Body of pancreas (tissue), 4 donors: ENCODE results near the gene NIPA2. TPM values are rescaled to one million over a fixed set of nuclear protein-coding genes. Genes with fewer than 3 reads are reported as not detected.

Source experiments
- ATAC-seq: fragments of 150-250 bp; one replicate; pipeline ENCODE4 v1.9.1; 2016
- DNase-seq, 4 donors: peaks; one replicate each; pipeline ENCODE4 v3.0.0-alpha.2; 2019
- H3K27ac ChIP-seq, 4 donors: fragments of 200-600 bp; sonication (generic); 1 replicate in 3 of 4; 2 replicates in 1 of 4; pipeline versions ENCODE4 v1.5.1 to v1.6.1; 2016 to 2019; ENCODE audit warnings: mild to moderate bottlenecking in 1 of 4, mixed read lengths in 1 of 4, moderate library complexity in 1 of 4
- H3K27me3 ChIP-seq, 2 donors: fragments of 200-600 bp; sonication (generic); one replicate each; pipeline ENCODE4 v1.6.0; 2016; ENCODE audit warnings: mild to moderate bottlenecking in 1 of 2
- H3K36me3 ChIP-seq, 2 donors: fragments of 200-600 bp; sonication (generic); replicated peaks in 1 of 2; 2 replicates each; pipeline ENCODE4 v1.5.1; 2016; ENCODE audit warnings: low read depth in 2 of 2; ENCODE audit not compliant: insufficient read depth in 1 of 2
- H3K4me1 ChIP-seq: fragments of 200-600 bp; sonication (generic); one replicate; pipeline ENCODE4 v1.6.0; 2016
- H3K4me3 ChIP-seq, 2 donors: fragments of 200-600 bp; sonication (generic); 1 replicate in 1 of 2; 2 replicates in 1 of 2; pipeline ENCODE4 v1.5.1; 2016 to 2019
- H3K9me3 ChIP-seq, 3 donors: fragments of 200-600 bp; sonication (generic); 1 replicate in 2 of 3; 2 replicates in 1 of 3; pipeline ENCODE4 v1.5.1; 2016
- POLR2A ChIP-seq, 3 donors: fragments of 450-650 bp; IDR thresholded peaks; one replicate each; pipeline ENCODE4 v1.6.1; 2016; ENCODE audit warnings: antibody characterized with exemption in 3 of 3, mild to moderate bottlenecking in 2 of 3
- WGBS, 2 donors: methylation state at CpG; one replicate each; pipeline ENCODE4 v1.1.5; 2017; 5-methylcytosine and 5-hydroxymethylcytosine counted together
- intact Hi-C: fragments of 100-400 bp; cut with DNase I; formaldehyde crosslinking; loops from one replicate; pipeline ENCODE4 v1.15.1; 2023
- total RNA-seq, 2 donors: library from RNA; depleted of rRNA; stranded (reverse); fragments of >200 nt; gene quantifications; one replicate each; pipeline ENCODE4 v1.1.0, GENCODE V29; 2016
- TF ChIP-seq, protein P1 (sequence below), 7 experiments: fragments of 450-650 bp in 4 of 7; fragments of 200-600 bp in 3 of 7; sonication (generic) in 3 of 7; IDR thresholded peaks; one replicate each; pipeline ENCODE4 v1.5.1; 2016 to 2019; ENCODE audit warnings: antibody characterized with exemption in 7 of 7

Gene NIPA2
- total RNA-seq, 2 donors from 2014 or later: 21.8 to 37.2 TPM

DNA sequence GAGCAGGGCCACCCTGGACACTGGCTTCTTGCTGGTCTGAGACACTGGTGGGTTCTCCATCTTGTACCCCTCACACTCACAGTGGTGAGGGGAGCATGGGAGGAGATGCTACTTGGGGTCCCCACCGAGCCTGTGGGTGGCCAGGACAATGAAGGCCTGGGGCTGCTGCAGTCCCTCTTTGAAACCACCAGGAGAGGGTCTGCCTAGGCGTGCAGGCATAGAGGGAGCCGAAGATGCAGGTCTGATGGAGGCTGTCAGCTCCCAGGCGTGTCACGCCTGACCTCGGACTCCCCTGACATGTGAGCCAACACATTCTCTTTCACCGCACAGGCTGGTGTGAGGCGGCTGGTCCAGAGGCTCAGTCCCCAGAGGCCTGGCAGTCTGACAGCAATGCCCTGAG, 39.1 kb downstream of the NIPA2 start:
- Histone ChIP-seq H3K27ac (no peak overlapping the region), H3K9me3 (no peaks in the 10 kb centered on the region), H3K4me3 (no peak overlapping the region), H3K27me3 (no peaks in the 10 kb centered on the region), H3K36me3 (peaks cover 4 to 42% of the 10 kb centered on the region in 2 donors), H3K4me1 (peaks cover 10% of the 10 kb centered on the region)
- intact Hi-C loops: no loop called here
- DNase-seq (no peak), ATAC-seq (no peak)
- 97 to 100% methylated on average over 7 to 8 of the region's 8 CpGs for WGBS, 2 donors
- TF ChIP-seq, protein P1, sequence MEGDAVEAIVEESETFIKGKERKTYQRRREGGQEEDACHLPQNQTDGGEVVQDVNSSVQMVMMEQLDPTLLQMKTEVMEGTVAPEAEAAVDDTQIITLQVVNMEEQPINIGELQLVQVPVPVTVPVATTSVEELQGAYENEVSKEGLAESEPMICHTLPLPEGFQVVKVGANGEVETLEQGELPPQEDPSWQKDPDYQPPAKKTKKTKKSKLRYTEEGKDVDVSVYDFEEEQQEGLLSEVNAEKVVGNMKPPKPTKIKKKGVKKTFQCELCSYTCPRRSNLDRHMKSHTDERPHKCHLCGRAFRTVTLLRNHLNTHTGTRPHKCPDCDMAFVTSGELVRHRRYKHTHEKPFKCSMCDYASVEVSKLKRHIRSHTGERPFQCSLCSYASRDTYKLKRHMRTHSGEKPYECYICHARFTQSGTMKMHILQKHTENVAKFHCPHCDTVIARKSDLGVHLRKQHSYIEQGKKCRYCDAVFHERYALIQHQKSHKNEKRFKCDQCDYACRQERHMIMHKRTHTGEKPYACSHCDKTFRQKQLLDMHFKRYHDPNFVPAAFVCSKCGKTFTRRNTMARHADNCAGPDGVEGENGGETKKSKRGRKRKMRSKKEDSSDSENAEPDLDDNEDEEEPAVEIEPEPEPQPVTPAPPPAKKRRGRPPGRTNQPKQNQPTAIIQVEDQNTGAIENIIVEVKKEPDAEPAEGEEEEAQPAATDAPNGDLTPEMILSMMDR (IDR thresholded peaks at IDR 0.05): no peak

DNA sequence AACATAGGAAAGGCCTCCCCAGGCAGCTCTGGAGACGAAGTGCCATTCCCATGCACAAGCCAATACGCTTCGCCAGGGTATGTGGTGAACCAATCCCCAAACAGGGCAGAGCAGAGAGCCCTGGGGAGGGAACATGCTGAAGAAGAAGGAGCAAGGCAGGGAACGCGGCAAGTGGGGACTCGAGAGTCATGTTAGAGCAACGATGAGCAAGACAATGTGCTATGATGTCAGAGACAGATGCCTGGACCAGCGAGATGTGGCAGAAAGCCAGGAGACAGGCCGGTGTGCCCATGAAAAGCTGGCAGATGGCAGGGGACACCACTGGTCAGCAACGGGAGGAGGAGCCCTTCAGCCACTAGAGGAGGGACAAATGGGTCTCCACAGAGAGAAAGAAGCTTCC, 39.6 kb downstream of the NIPA2 start:
- DNase-seq: no peak
- peaks cover 4 to 41% of the 10 kb centered on the region in 2 donors for H3K36me3 ChIP-seq

DNA sequence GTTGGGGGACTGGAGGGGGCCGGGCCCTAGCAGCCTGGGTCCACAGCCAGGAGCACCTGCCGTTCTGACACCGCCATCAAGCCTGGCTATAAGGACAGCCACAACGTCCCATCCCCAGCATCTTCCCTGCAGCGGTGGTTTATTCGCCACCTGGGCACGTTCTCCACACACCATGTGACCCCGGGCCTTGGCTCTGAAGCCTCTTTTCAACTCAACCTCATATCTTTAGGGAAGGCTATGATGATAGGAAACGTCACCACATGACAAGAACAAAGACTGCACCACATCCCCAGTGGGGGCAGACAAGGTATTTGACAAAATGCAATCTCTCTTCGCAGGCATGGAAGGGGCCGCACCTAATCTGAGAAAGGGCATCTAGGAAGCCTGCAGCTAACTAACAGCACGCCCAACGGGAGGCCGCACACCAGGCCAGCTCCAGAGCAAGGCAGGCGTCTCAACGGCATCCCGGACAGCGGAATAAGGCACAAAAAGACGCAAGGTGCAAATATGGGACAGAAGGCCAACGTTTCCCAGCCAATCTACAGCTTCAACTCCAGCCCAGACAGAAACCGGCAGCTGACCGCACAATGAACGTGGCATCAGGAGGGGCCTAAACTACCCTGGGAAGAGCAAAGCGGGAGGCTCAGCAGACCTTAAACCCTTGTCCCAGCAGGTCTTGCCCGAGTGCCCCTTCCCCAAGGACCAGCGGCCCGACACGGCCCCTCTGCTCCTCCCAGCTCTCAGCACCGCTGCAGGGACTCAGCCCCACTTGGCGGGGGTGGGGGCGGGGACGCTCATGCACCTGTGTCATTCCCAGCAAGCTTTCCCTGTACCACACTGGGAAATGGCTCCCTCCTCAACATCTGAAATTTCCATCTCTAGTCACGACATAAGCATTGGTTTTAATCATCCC, 41.9 kb downstream of the NIPA2 start:
- WGBS, 2 donors: 70 to 83% methylated on average over 24 to 33 of the region's 33 CpGs
- Histone ChIP-seq H3K27me3 (no peaks in the 10 kb centered on the region), H3K4me3 (no peak overlapping the region), H3K9me3 (no peaks in the 10 kb centered on the region), H3K36me3 (peaks cover 4 to 28% of the 10 kb centered on the region in 2 donors), H3K4me1 (peaks cover 10% of the 10 kb centered on the region), H3K27ac (peak overlapping the region in 1 of 4 donors; percentile 2)
- ATAC-seq (peak; percentile 60), DNase-seq (peak; percentile 43 to 64 (median 52))
- intact Hi-C loops: no loop called here
- TF ChIP-seq, protein P1 (IDR thresholded peaks at IDR 0.05): no peak

More for the DNA sequence above, 39.6 kb downstream of the NIPA2 start:
- Histone ChIP-seq H3K9me3 (no peaks in the 10 kb centered on the region), H3K27me3 (no peaks in the 10 kb centered on the region), H3K4me1 (peaks cover 10% of the 10 kb centered on the region), H3K4me3 (no peak overlapping the region), H3K27ac (no peak overlapping the region)
- TF ChIP-seq, protein P1 (IDR thresholded peaks at IDR 0.05): no peak
- TF ChIP-seq POLR2A (IDR thresholded peaks at IDR 0.05): no peak
- WGBS, 2 donors: 86% methylated on average over 10 of the region's 10 CpGs
- no peak for ATAC-seq
- intact Hi-C loops: no loop called here

DNA sequence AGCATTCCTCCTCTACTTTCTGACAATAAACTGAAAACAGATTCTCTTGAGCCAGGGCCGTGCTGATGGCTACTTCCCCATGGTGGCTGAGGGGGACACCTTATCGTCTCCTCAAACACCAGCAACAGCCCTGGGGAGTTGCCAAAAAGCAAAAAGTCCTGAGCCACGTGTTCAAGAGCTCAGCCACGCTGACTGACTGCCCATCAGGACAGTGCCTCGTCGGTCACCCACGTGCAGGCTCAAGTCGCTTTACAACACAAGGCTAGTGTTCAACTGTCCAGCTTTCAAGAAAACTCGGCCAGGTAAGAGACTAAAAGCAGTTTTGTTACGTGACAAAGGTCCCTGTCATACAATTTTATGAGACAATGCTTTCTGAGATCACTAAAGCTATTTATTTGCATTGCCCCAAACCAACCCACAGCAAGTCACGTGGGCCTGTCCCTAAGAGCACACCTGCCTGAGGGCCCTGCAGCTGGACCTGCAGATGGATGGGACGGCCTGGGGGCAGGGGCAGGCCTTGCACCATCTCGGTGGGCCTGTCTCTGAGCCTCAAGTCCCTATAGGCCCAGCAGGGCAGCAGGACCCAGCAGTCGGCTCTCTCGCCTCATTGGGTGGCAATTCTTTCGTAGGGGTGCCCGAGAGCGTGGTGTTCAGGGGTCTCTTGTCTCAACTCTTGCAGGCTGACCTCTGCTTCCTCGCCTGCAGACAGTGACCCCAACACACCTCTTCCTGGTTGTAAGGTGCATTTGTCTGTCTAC, 42.7 kb downstream of the NIPA2 start:
- 71% methylated on average over 15 to 19 of the region's 19 CpGs for WGBS, 2 donors
- Histone ChIP-seq H3K4me1 (peaks cover 10% of the 10 kb centered on the region), H3K27ac (peak overlapping the region in 1 of 4 donors; percentile 2), H3K9me3 (no peaks in the 10 kb centered on the region), H3K4me3 (no peak overlapping the region), H3K36me3 (peaks cover 4 to 23% of the 10 kb centered on the region in 2 donors), H3K27me3 (no peaks in the 10 kb centered on the region)
- ATAC-seq (peak; percentile 33), DNase-seq (peak; percentile 22 to 45 (median 40))
- intact Hi-C loops: no loop called here
- TF ChIP-seq, protein P1 (IDR thresholded peaks at IDR 0.05): no peak
- TF ChIP-seq POLR2A (IDR thresholded peaks at IDR 0.05): no peak
